H7 (cell line): ENCODE measurements around the gene PRR15L. TPM values are rescaled to one million over a fixed set of nuclear protein-coding genes. Genes with fewer than 3 reads are reported as not detected.

Experiments used
- total RNA-seq: library from RNA; depleted of rRNA; stranded (reverse); fragments of >200 nt; shearing (Covaris generic); gene quantifications from 2 replicates; pipeline ENCODE4 v1.2.3, GENCODE V29; 2014; rRNA removed

Gene PRR15L
- total RNA-seq, 1 experiment from 2014 or later: 0.10 TPM

Other genes starting within 250 kb of the PRR15L start
- not detected in 2 replicates for gene TBX21, start 224.6 kb downstream of the PRR15L start, total RNA-seq
- 11.3 and 21.8 TPM in 2 replicates for gene OSBPL7, start 136.1 kb downstream of the PRR15L start, total RNA-seq
- 138 and 156 TPM in 2 replicates for gene MRPL10, start 126.3 kb downstream of the PRR15L start, total RNA-seq
- 0.21 and 0.30 TPM in 2 replicates for gene LRRC46, start 126.2 kb downstream of the PRR15L start, total RNA-seq
- gene SCRN2, start 116.6 kb downstream of the PRR15L start, total RNA-seq: 35.5 and 48.6 TPM in 2 replicates
- 0.07 and 0.10 TPM in 2 replicates for gene SP6, start 106.7 kb downstream of the PRR15L start, total RNA-seq
- gene SP2, start 61.6 kb downstream of the PRR15L start, total RNA-seq: 2.7 and 3.2 TPM in 2 replicates
- gene PNPO, start 16.3 kb downstream of the PRR15L start, total RNA-seq: 8.9 and 12.9 TPM in 2 replicates
- gene CDK5RAP3, start 13.2 kb upstream of the PRR15L start, total RNA-seq: 63.9 and 79.1 TPM in 2 replicates
- not detected in 2 replicates for gene COPZ2, start 79.9 kb upstream of the PRR15L start, total RNA-seq
- 89.5 and 114 TPM in 2 replicates for gene NFE2L1, start 90.5 kb upstream of the PRR15L start, total RNA-seq
- gene CBX1, start 143.6 kb upstream of the PRR15L start, total RNA-seq: 126 and 153 TPM in 2 replicates
- 16.0 and 17.4 TPM in 2 replicates for gene SNX11, start 149.9 kb upstream of the PRR15L start, total RNA-seq